NCI-H1105 (cell line): ENCODE data around the gene SELENOO.

Source experiments
- DNase-seq: peaks from one replicate; lab custom pipeline; 2025; lab: John Stamatoyannopoulos, UW

SELENOO gene

GRCh38 chr22:50217543-50218152 is 16.8 kb downstream of the SELENOO start:
- no peak for DNase-seq

- DNase-seq = no peak
Observed at GRCh38 chr22:50218153-50218995, 17.6 kb downstream of the SELENOO start.

GRCh38 chr22:50218996-50219727 is 18.4 kb downstream of the SELENOO start:
- peak; percentile 77 for DNase-seq

GRCh38 chr22:50219800-50220602 is 19.2 kb downstream of the SELENOO start:
- DNase-seq = no peak

GRCh38 chr22:50220603-50221409 is 20.0 kb downstream of the SELENOO start:
- DNase-seq = no peak

- DNase-seq = no peak
Observed at GRCh38 chr22:50221410-50222300, 20.8 kb downstream of the SELENOO start.

- no peak for DNase-seq
Observed at GRCh38 chr22:50222508-50222907, 21.7 kb downstream of the SELENOO start.

GRCh38 chr22:50224071-50224470 is 23.3 kb downstream of the SELENOO start:
- no peak for DNase-seq

GRCh38 chr22:50225200-50225969 is 24.6 kb downstream of the SELENOO start:
- DNase-seq = no peak

GRCh38 chr22:50226063-50226874 is 25.5 kb downstream of the SELENOO start:
- DNase-seq = no peak

- DNase-seq = no peak
Observed at GRCh38 chr22:50226875-50227165, 26.0 kb downstream of the SELENOO start.

- no peak for DNase-seq
Observed at GRCh38 chr22:50227579-50228215, 26.9 kb downstream of the SELENOO start.

GRCh38 chr22:50228366-50228765 is 27.6 kb downstream of the SELENOO start:
- no peak for DNase-seq

- DNase-seq = no peak
Observed at GRCh38 chr22:50229370-50229769, 28.6 kb downstream of the SELENOO start.

- no peak for DNase-seq
Observed at GRCh38 chr22:50232481-50233151, 31.8 kb downstream of the SELENOO start.

GRCh38 chr22:50233223-50233622 is 32.4 kb downstream of the SELENOO start:
- DNase-seq = no peak

- DNase-seq = no peak
Observed at GRCh38 chr22:50236731-50237409, 36.1 kb downstream of the SELENOO start.
